ENCODE results near the gene RPL11. TPM values are rescaled to one million over a fixed set of nuclear protein-coding genes. Genes with fewer than 3 reads are reported as not detected.
A peak's percentile ranks its signal among the peaks of the same experiment; 100 is the strongest.

RPL11 gene
- total and polyA plus RNA-seq, 9 donors = 1,656 to 5,066 (median 2,069) TPM

DNA sequence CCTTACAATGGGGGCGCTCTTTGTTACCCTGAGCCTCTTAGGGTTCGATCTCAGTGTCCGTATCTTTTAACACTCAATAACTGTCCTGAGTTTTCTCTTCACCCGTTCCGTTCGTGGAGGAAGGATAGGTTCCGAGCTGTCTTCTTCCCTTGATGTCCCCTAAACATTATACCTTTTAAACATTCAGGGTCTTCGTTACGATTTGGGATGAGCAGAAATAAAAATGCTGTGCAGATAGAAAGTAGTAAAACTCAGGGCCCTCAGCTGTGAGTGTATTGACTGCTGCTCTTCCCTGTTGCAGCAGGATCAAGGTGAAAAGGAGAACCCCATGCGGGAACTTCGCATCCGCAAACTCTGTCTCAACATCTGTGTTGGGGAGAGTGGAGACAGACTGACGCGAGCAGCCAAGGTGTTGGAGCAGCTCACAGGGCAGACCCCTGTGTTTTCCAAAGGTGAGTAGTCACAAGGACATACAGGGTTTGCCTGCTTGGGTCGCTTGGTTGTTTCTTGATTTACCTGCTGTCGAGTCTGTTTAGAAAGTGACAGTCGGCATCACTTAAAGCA lies 784 bp downstream of the RPL11 start:
- WGBS, 3 donors = 5 to 12% (median 5%) methylated on average over 17 of the region's 17 CpGs

GRCh38 chr1:23693599-23693998 lies 2.0 kb downstream of the RPL11 start:
- H3K9me3 ChIP-seq = no peaks in the 10 kb centered on the region
- TF ChIP-seq EP300 (IDR thresholded peaks at IDR 0.05) (no peak), CTCF (IDR thresholded peaks at IDR 0.05) (no peak), POLR2A (IDR thresholded peaks at IDR 0.05) (no peak)
- no peaks in the 10 kb centered on the region for H3K36me3 ChIP-seq
- intact Hi-C loops (cut with DNase I) = loop anchor here in 2 of 4 donors (5.0 to 10.0 kb wide), 2 partner anchors 49 to 51 kb away; partner anchors contain the start of gene ELOA (in 2 of the 2)
- H3K27ac ChIP-seq = no peak overlapping the region
- peaks cover 11% of the 10 kb centered on the region for H3K4me1 ChIP-seq (ENCODE audit: insufficient read depth)
- no peaks in the 10 kb centered on the region for H3K27me3 ChIP-seq
- no peak for DNase-seq
- H3K4me3 ChIP-seq = no peak overlapping the region
- WGBS, 3 donors = 36 to 75% (median 43%) methylated on average over 2 of the region's 2 CpGs

More for the DNA sequence above, 784 bp downstream of the RPL11 start:
- Histone ChIP-seq H3K27ac (peak overlapping the region in 1 of 2 donors; percentile 69), H3K27me3 (no peaks in the 10 kb centered on the region), H3K9me3 (no peaks in the 10 kb centered on the region), H3K36me3 (no peaks in the 10 kb centered on the region), H3K4me3 (peak overlapping the region; percentile 54), H3K4me1 (ENCODE audit: insufficient read depth) (peaks cover 9% of the 10 kb centered on the region)
- intact Hi-C loops (cut with DNase I) = loop anchor here in 2 of 4 donors (5.0 to 10.0 kb wide), 2 partner anchors 50 to 52 kb away; partner anchors contain the start of gene ELOA (in 2 of the 2)
- no peak for TF ChIP-seq POLR2A (IDR thresholded peaks at IDR 0.05)
- TF ChIP-seq CTCF (IDR thresholded peaks at IDR 0.05) = no peak
- TF ChIP-seq EP300 (IDR thresholded peaks at IDR 0.05) = no peak
- no peak for DNase-seq

DNA sequence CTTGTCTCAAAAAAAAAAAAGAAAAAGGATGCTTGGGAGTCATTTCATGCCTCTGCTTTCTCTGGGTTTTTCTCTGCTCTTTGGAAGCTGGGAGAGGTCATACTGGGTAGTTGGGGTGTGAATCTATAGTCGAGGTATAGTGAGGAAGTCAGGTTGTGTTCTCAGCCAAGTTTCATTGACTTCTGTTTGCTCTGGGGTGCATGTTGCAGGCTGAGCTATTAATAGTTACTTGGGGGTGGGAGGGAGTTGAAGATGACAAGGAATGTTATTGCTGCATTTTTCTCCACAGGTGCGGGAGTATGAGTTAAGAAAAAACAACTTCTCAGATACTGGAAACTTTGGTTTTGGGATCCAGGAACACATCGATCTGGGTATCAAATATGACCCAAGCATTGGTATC lies 2.8 kb downstream of the RPL11 start:
- H3K4me1 ChIP-seq (ENCODE audit: insufficient read depth) = peaks cover 11% of the 10 kb centered on the region
- H3K36me3 ChIP-seq = no peaks in the 10 kb centered on the region
- TF ChIP-seq CTCF (IDR thresholded peaks at IDR 0.05) = no peak
- TF ChIP-seq EP300 (IDR thresholded peaks at IDR 0.05) = no peak
- TF ChIP-seq POLR2A (IDR thresholded peaks at IDR 0.05) = no peak
- H3K27me3 ChIP-seq = no peaks in the 10 kb centered on the region
- intact Hi-C loops (cut with DNase I) = loop anchor here in 2 of 4 donors (5.0 to 10.0 kb wide), 2 partner anchors 48 to 50 kb away; partner anchors contain the start of gene ELOA (in 2 of the 2)
- no peaks in the 10 kb centered on the region for H3K9me3 ChIP-seq
- no peak for DNase-seq
- H3K4me3 ChIP-seq = no peak overlapping the region
- no peak overlapping the region for H3K27ac ChIP-seq
- 32 to 47% (median 35%) methylated on average over 3 of the region's 3 CpGs for WGBS, 3 donors

DNA sequence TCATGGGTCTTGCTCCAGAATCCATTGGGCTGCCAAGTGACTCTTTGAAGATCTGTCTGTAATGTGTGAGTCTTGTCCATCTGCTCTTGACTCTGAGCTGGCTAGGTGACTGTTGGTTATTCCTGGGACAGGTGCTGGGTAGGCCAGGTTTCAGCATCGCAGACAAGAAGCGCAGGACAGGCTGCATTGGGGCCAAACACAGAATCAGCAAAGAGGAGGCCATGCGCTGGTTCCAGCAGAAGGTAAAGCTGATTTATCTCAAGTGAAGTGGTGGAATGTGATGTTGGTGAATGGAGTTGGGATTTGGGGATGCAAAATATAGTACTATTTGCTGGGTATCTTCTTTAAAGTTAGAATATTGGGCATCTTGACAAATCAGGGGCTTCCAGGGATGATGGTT lies 4.1 kb downstream of the RPL11 start:
- WGBS, 3 donors = 93 to 98% (median 97%) methylated on average over 3 of the region's 3 CpGs
- no peak for DNase-seq
- H3K36me3 ChIP-seq = no peaks in the 10 kb centered on the region
- no peaks in the 10 kb centered on the region for H3K9me3 ChIP-seq
- no peaks in the 10 kb centered on the region for H3K27me3 ChIP-seq
- H3K27ac ChIP-seq = no peak overlapping the region
- TF ChIP-seq POLR2A (IDR thresholded peaks at IDR 0.05) = no peak
- TF ChIP-seq CTCF (IDR thresholded peaks at IDR 0.05) = no peak
- no peak for TF ChIP-seq EP300 (IDR thresholded peaks at IDR 0.05)
- peaks cover 12% of the 10 kb centered on the region for H3K4me1 ChIP-seq (ENCODE audit: insufficient read depth)
- no peak overlapping the region for H3K4me3 ChIP-seq
- intact Hi-C loops (cut with DNase I) = loop anchor here in 1 of 4 donors (10.0 kb wide), 1 partner anchor 49 kb away; the partner anchor contains the start of gene ELOA

Measured in ovary (tissue), 9 donors.